HL-60 (cell line): Measurements from ENCODE around the gene ADAT3.

Experiments
- POLR2AphosphoS5 ChIP-seq: IDR thresholded peaks from 2 replicates; pipeline ENCODE4 v1.6.1; 2012; ENCODE audit warnings: low read depth
- TF ChIP-seq, protein P1 (sequence below): IDR thresholded peaks from one replicate; pipeline ENCODE4 v1.5.1; 2011; ENCODE audit warnings: low read length, control low read depth, inconsistent platforms; ENCODE audit not compliant: insufficient read depth

DNA sequence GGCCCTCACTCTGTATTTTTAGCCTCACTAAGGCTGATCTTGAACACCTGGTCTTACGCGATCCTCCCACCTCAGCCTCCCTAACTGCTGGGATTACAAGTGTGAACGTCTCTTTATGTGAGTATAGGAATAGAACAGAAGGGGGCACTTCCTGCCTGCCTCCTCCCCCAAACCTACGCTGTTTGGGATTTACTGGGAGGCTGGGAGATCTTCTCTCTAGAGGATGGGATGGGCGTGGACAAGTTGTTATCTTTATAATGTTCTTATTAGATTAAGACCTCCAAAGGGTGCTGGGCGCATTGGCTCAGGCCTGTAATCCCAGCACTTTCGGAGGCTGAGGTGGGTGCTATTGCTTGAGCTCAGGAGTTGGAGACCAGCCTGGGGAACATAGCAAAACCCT, 32.9 kb downstream of the ADAT3 start:
- TF ChIP-seq, protein P1, sequence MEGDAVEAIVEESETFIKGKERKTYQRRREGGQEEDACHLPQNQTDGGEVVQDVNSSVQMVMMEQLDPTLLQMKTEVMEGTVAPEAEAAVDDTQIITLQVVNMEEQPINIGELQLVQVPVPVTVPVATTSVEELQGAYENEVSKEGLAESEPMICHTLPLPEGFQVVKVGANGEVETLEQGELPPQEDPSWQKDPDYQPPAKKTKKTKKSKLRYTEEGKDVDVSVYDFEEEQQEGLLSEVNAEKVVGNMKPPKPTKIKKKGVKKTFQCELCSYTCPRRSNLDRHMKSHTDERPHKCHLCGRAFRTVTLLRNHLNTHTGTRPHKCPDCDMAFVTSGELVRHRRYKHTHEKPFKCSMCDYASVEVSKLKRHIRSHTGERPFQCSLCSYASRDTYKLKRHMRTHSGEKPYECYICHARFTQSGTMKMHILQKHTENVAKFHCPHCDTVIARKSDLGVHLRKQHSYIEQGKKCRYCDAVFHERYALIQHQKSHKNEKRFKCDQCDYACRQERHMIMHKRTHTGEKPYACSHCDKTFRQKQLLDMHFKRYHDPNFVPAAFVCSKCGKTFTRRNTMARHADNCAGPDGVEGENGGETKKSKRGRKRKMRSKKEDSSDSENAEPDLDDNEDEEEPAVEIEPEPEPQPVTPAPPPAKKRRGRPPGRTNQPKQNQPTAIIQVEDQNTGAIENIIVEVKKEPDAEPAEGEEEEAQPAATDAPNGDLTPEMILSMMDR, result no peak
- no peak for TF ChIP-seq POLR2AphosphoS5
